Sigmoid colon (tissue), 7 donors: ENCODE data around the gene S100A1. TPM values are rescaled to one million over a fixed set of nuclear protein-coding genes. Genes with fewer than 3 reads are reported as not detected.

ENCODE experiments used
- DNase-seq: peaks from one replicate; pipeline ENCODE4 v3.0.0-alpha.2; 2019
- H3K27ac ChIP-seq, 4 donors: fragments of 200-600 bp; sonication (generic); one replicate each; pipeline ENCODE4 v1.5.1; 2016 to 2019; ENCODE audit warnings: mild to moderate bottlenecking in 1 of 4
- H3K27me3 ChIP-seq, 3 donors: fragments of 200-600 bp; sonication (generic); one replicate each; pipeline ENCODE4 v1.5.1; 2019; ENCODE audit warnings: mild to moderate bottlenecking in 1 of 3
- H3K36me3 ChIP-seq, 4 donors: fragments of 200-600 bp; sonication (generic); one replicate each; pipeline ENCODE4 v1.5.1; 2016 to 2019
- H3K4me1 ChIP-seq, 4 donors: fragments of 200-600 bp; sonication (generic); one replicate each; pipeline ENCODE4 v1.5.1; 2017 to 2019
- H3K4me3 ChIP-seq, 4 donors: fragments of 200-600 bp; sonication (generic); one replicate each; pipeline ENCODE4 v1.5.1; 2017 to 2019; ENCODE audit warnings: mild to moderate bottlenecking in 2 of 4, moderate library complexity in 1 of 4
- H3K9me3 ChIP-seq, 4 donors: fragments of 200-600 bp in 3 of 4; sonication (generic) in 3 of 4; one replicate each; pipeline versions ENCODE4 v1.5.1 to v1.6.1; 2013 to 2019
- EP300 ChIP-seq, 4 donors: sonication (generic); formaldehyde crosslinking; IDR thresholded peaks; one replicate each; pipeline ENCODE4 v1.6.1; 2017; ENCODE audit warnings: antibody characterized with exemption in 4 of 4
- POLR2A ChIP-seq, 2 donors: fragments of 450-650 bp; IDR thresholded peaks; one replicate each; pipeline ENCODE4 v1.6.1; 2016; ENCODE audit warnings: antibody characterized with exemption in 2 of 2, mild to moderate bottlenecking in 2 of 2, moderate library complexity in 2 of 2
- POLR2AphosphoS5 ChIP-seq, 4 donors: sonication (generic); formaldehyde crosslinking; IDR thresholded peaks; one replicate each; pipeline ENCODE4 v1.6.1; 2017; ENCODE audit warnings: antibody characterized with exemption in 4 of 4
- WGBS, 2 donors: extraction: QIAGEN DNeasy Blood & Tissue Kit; methylation state at CpG; one replicate each; pipeline ENCODE4 v1.1.7; 2013; 5-methylcytosine and 5-hydroxymethylcytosine counted together
- intact Hi-C: fragments of 100-400 bp; cut with DNase I; formaldehyde crosslinking; loops from one replicate; pipeline ENCODE4 v1.15.1; 2023
- polyA plus RNA-seq, 3 donors: library from polyadenylated mRNA; stranded (reverse); fragments of 200-250 nt; gene quantifications; one replicate each; pipeline ENCODE4 v1.2.3, GENCODE V29; 2013
- total RNA-seq, 4 donors: library from RNA; depleted of rRNA; stranded (reverse); fragments of >200 nt; gene quantifications; one replicate each; pipeline ENCODE4 v1.1.0, GENCODE V29; 2016
- TF ChIP-seq, protein P1 (sequence below), 4 experiments: fragments of 450-650 bp in 3 of 4; fragments of 200-600 bp in 1 of 4; IDR thresholded peaks; one replicate each; pipeline ENCODE4 v1.5.1; 2016 to 2019; ENCODE audit warnings: antibody characterized with exemption in 4 of 4, mild to moderate bottlenecking in 3 of 4, moderate library complexity in 2 of 4
- donor health status: healthy with polysubstance abuse.
- donor health status: Bipolar disorder and iron deficiency.
- donor health status: healthy.

Gene S100A1
- total and polyA plus RNA-seq, 7 donors = 2.3 to 22.2 (median 6.6) TPM

DNA sequence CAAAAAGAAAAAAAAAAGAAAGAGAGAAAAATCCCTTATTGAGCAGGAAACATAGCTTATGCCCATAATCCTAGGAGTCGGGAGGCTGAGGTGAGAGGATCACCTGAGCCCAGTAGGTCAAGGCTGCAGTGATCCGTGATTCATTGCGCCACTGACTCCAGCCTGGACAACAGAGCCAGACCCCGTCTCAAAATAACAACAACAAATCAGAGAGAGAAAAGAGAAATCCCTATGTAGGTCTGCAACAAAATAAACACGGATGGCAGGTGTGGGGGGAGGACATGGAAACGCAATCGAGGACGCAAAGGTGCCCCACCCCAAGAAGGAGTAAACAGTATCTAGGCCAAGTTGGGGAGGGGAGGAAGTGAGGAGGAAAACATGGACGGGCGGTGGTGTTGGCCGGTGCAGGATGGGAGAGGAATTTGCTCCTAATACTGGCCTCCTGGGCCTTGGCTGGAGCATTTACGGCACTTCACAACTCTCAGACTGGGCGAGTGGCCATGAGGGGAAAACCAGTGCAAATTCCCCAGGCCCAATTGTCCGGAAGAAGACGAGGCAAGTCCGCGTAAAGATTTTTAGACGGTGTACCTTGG is 5.0 kb downstream of the S100A1 start:
- Histone ChIP-seq H3K27me3 (no peaks in the 10 kb centered on the region), H3K9me3 (no peaks in the 10 kb centered on the region), H3K36me3 (peaks cover 13 to 26% (median 16%) of the 10 kb centered on the region in 4 donors), H3K27ac (peak overlapping the region; percentile 97 to 100 (median 98)), H3K4me3 (peak overlapping the region in 3 of 4 donors; percentile 72 to 85 (median 84)), H3K4me1 (peaks cover 0 to 40% (median 32%) of the 10 kb centered on the region in 4 donors)
- TF ChIP-seq, protein P1, sequence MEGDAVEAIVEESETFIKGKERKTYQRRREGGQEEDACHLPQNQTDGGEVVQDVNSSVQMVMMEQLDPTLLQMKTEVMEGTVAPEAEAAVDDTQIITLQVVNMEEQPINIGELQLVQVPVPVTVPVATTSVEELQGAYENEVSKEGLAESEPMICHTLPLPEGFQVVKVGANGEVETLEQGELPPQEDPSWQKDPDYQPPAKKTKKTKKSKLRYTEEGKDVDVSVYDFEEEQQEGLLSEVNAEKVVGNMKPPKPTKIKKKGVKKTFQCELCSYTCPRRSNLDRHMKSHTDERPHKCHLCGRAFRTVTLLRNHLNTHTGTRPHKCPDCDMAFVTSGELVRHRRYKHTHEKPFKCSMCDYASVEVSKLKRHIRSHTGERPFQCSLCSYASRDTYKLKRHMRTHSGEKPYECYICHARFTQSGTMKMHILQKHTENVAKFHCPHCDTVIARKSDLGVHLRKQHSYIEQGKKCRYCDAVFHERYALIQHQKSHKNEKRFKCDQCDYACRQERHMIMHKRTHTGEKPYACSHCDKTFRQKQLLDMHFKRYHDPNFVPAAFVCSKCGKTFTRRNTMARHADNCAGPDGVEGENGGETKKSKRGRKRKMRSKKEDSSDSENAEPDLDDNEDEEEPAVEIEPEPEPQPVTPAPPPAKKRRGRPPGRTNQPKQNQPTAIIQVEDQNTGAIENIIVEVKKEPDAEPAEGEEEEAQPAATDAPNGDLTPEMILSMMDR (IDR thresholded peaks at IDR 0.05) = no peak
- TF ChIP-seq POLR2AphosphoS5 (IDR thresholded peaks at IDR 0.05) (no peak), EP300 (IDR thresholded peaks at IDR 0.05) (no peak), POLR2A (IDR thresholded peaks at IDR 0.05) (no peak)
- intact Hi-C loops = no loop called here
- no peak for DNase-seq
- 28 to 59% methylated on average over 18 of the region's 18 CpGs for WGBS, 2 donors

DNA sequence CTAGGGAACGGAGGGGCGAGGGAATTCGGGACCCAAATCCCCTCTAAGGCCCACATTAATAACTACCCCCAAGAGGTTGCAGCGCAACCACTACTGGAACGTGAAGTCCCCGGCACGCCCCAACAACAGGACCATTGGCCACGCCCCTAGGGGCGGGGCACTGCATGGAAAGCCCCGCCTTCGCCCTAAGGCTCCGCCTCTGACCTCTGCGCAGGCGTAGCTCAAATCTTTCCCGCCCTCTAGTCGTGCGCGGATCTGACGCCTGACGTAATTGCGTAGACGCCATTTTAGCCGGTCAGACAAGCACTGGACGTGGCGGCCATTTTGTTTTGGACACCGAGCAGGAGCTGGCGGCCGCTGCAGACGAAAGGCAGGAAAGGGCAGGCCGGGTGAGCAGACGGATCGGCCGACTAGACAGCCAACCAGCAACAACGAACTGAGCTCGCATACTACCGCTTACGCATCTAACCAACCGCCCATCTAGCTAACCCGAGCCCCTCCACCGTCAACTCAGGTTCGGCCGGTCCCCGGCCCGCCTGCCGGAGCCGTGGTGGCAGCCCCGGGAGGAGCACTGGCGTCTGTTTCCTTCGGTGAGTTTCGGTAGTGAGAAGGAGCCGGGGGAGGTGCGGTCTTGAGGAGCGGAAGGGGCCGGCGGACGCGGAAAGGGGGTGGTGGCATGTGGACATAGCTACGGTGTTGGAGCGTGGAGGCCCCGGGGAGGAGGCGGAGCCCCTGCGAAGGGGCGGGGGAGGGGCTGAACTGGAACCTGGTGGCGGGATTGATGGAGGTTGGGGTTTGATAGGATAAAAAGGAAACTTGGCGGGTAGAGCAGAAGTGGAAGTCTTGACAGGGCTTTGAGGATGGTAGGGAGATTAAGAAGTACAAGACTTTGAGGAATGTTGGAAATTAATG is 5.8 kb downstream of the S100A1 start, which contains the start of gene CHTOP:
TSS of gene CHTOP (plus strand) at position 313 of the 912 bp plus-strand sequence. CDS start 2,523 bp downstream, outside the sequence.
- peaks cover 14 to 33% (median 19%) of the 10 kb centered on the region in 4 donors for H3K36me3 ChIP-seq
- no peaks in the 10 kb centered on the region for H3K27me3 ChIP-seq
- TF ChIP-seq POLR2A (IDR thresholded peaks at IDR 0.05) = peak; percentile 47 to 81
- TF ChIP-seq EP300 (IDR thresholded peaks at IDR 0.05) = peak in 2 of 4 donors; percentile 11 to 28
- peak; percentile 88 to 94 (median 89) for TF ChIP-seq POLR2AphosphoS5 (IDR thresholded peaks at IDR 0.05)
- TF ChIP-seq, protein P1 (IDR thresholded peaks at IDR 0.05) = no peak
- no peaks in the 10 kb centered on the region for H3K9me3 ChIP-seq
- peak within 1 kb of the TSS; percentile 97 to 100 (median 98) for H3K27ac ChIP-seq
- H3K4me1 ChIP-seq = peaks cover 0 to 40% (median 32%) of the 10 kb centered on the region in 4 donors
- DNase-seq = peak; percentile 99
- peak within 1 kb of the TSS; percentile 72 to 92 (median 84) for H3K4me3 ChIP-seq
- intact Hi-C loops = loop anchor here (2.0 kb wide), 3 partner anchors 25 to 103 kb away; partner anchors contain the start of genes ILF2 and SNAPIN
- WGBS, 2 donors = 2% methylated on average over 65 of the region's 65 CpGs

DNA sequence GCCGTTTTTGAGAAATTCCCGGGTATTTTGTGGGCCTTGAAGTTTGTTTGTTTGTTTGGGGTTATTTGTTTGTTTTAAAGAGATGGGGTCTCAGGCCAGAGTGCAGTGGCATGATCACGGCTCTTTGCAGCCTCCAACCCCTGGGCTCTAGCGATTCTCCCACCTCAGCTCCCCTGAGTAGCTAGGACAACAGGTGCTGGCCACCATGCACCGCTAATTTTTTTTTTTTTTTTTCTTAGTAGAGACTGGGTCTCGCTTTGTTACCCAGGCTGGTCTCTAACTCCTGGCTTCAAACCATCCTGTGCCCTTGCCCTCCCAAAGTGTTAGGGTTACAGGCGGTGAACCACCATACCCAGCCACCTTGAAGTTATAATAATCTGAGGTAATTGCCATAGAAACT is 7.6 kb downstream of the S100A1 start:
- peaks cover 28 to 52% (median 36%) of the 10 kb centered on the region in 4 donors for H3K36me3 ChIP-seq
- intact Hi-C loops = loop anchor here (2.0 kb wide), 3 partner anchors 23 to 105 kb away; partner anchors contain the start of genes ILF2 and SNAPIN
- H3K9me3 ChIP-seq = no peaks in the 10 kb centered on the region
- TF ChIP-seq POLR2AphosphoS5 (IDR thresholded peaks at IDR 0.05) = no peak
- no peak for TF ChIP-seq EP300 (IDR thresholded peaks at IDR 0.05)
- TF ChIP-seq, protein P1 (IDR thresholded peaks at IDR 0.05) = no peak
- TF ChIP-seq POLR2A (IDR thresholded peaks at IDR 0.05) = no peak
- peaks cover 0 to 46% (median 32%) of the 10 kb centered on the region in 4 donors for H3K4me1 ChIP-seq
- H3K27ac ChIP-seq = peak overlapping the region; percentile 15 to 100 (median 98)
- H3K4me3 ChIP-seq = peak overlapping the region in 3 of 4 donors; percentile 72 to 85 (median 84)
- H3K27me3 ChIP-seq = no peaks in the 10 kb centered on the region
- 87% methylated on average over 7 of the region's 7 CpGs for WGBS, 2 donors
- DNase-seq = no peak

DNA sequence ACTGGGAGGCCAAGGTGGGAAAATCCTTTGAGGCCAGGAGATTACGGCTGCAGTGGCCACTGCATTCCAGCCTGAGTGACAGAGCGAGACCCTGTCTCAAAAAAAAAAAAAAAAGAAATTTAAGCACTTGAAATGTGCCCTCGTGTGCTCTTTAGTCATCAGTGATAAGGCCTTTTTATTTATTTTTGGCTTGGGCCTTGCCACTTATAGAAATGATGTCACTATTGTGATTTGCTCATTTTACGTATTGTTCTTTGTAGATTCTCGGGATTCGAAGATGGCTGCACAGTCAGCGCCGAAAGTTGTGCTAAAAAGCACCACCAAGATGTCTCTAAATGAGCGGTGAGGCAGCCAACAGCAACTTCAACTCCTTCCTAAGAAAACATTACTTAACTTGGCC is 8.1 kb downstream of the S100A1 start:
- Histone ChIP-seq H3K27ac (no peak overlapping the region), H3K36me3 (peaks cover 28 to 56% (median 39%) of the 10 kb centered on the region in 4 donors), H3K9me3 (no peaks in the 10 kb centered on the region), H3K4me1 (peaks cover 0 to 46% (median 32%) of the 10 kb centered on the region in 4 donors), H3K27me3 (no peaks in the 10 kb centered on the region), H3K4me3 (peak overlapping the region in 1 of 4 donors; percentile 72)
- TF ChIP-seq, protein P1 (IDR thresholded peaks at IDR 0.05) = no peak
- TF ChIP-seq POLR2A (IDR thresholded peaks at IDR 0.05) = no peak
- 95 to 97% methylated on average over 9 of the region's 9 CpGs for WGBS, 2 donors
- intact Hi-C loops = no loop called here
- no peak for DNase-seq
